Measurements from ENCODE around the gene LDB3.

DNA sequence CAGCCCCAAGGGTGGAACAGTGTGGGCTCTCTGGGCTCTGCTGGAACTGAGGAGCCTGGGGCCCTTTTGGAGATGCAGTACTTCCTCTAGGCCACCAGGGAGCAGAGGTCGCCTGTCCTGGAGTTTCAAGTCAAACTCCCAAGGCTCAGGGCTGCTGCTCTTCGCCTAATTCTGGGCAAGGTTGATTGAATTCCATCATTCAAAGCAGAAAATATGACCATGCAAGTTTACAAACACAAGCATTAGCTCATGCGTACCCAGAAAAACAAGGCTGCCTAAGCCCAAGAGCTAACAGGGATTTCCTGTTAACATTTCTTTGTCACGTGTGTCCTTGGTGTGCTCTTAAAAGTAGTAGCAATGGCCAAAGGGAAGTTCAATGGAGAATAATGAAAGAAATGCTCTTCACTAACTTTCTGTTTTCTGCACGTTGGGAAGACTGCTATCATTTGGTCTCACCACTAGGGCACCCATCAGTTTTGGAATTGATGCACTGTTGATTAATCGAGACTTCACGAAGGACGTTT, 20.1 kb downstream of the LDB3 start:
- no peak for TF ChIP-seq POLR2AphosphoS5 (IDR thresholded peaks at IDR 0.05)
- no peak for TF ChIP-seq POLR2A (IDR thresholded peaks at IDR 0.05)
- TF ChIP-seq CTCF (IDR thresholded peaks at IDR 0.05), result peak; percentile 74 to 94 (median 86)

Measured in upper lobe of left lung (tissue), 4 donors.